SIG-M5 treated with dmso at 0.1 percent for 504 hours (cell line): ENCODE data around the gene NOXRED1.
"Not testable (repeated sequence)": the region's sequence is repeated elsewhere in the genome, so short reads cannot be mapped to it uniquely, and the experiment has no call there.

Source experiments
- DNase-seq: peaks from one replicate; lab custom pipeline; 2025; ENCODE audit not compliant: unreplicated experiment; lab: John Stamatoyannopoulos, UW

The NOXRED1 gene

GRCh38 chr14:77423423-77423822 lies at the start of gene NOXRED1:
Gene NOXRED1, minus strand, starts transcription at chr14:77423523. Its CDS starts 634 bp downstream, at chr14:77422889.
- DNase-seq: no peak

GRCh38 chr14:77470224-77470870 lies 47.0 kb upstream of the NOXRED1 start:
- DNase-seq: no peak

GRCh38 chr14:77469539-77469938 lies 46.2 kb upstream of the NOXRED1 start:
- no peak for DNase-seq

GRCh38 chr14:77469067-77469505 lies 45.8 kb upstream of the NOXRED1 start:
- DNase-seq: no peak

GRCh38 chr14:77467801-77468200 lies 44.5 kb upstream of the NOXRED1 start:
- no peak for DNase-seq

- DNase-seq: peak; percentile 70
These were observed 35.9 kb upstream of the NOXRED1 start for GRCh38 chr14:77459072-77459723.

GRCh38 chr14:77458249-77458950 lies 35.1 kb upstream of the NOXRED1 start:
- peak; percentile 24 for DNase-seq

- peak; percentile 99 for DNase-seq
These were observed 34.4 kb upstream of the NOXRED1 start, which contains the start of the genes AHSA1 and VIPAS39 for GRCh38 chr14:77457522-77458248. Gene AHSA1, plus strand, starts transcription at chr14:77458093. Its CDS starts 97 bp downstream, at chr14:77458190. Gene VIPAS39, minus strand, starts transcription at chr14:77457601. Its CDS starts 3,499 bp downstream, at chr14:77454102.

GRCh38 chr14:77457115-77457521 lies 33.8 kb upstream of the NOXRED1 start:
- DNase-seq: no peak

- no peak for DNase-seq
These were observed 32.8 kb upstream of the NOXRED1 start for GRCh38 chr14:77455966-77456640.

- DNase-seq: no peak
These were observed 18.9 kb upstream of the NOXRED1 start for GRCh38 chr14:77442196-77442595.

- DNase-seq: no peak
These were observed 16.5 kb upstream of the NOXRED1 start for GRCh38 chr14:77439861-77440260.

- no peak for DNase-seq
These were observed 15.3 kb upstream of the NOXRED1 start for GRCh38 chr14:77438596-77438995.

- DNase-seq: no peak
These were observed 12.7 kb upstream of the NOXRED1 start for GRCh38 chr14:77436042-77436441.

GRCh38 chr14:77426396-77426795 lies 3.1 kb upstream of the NOXRED1 start:
- DNase-seq: no peak

GRCh38 chr14:77424862-77425261 lies 1.5 kb upstream of the NOXRED1 start:
- DNase-seq: no peak

- no peak for DNase-seq
These were observed 2.1 kb downstream of the NOXRED1 start for GRCh38 chr14:77421201-77421600.

- no peak for DNase-seq
These were observed 6.5 kb downstream of the NOXRED1 start for GRCh38 chr14:77416836-77417235.

GRCh38 chr14:77416098-77416497 lies 7.2 kb downstream of the NOXRED1 start:
- DNase-seq: not testable (repeated sequence)

- not testable (repeated sequence) for DNase-seq
These were observed 7.8 kb downstream of the NOXRED1 start for GRCh38 chr14:77415403-77416030.
